Activated CD8-positive, alpha-beta T cell treated with anti-CD3 and anti-CD28 coated beads for 36 hours (primary cell): ENCODE results near the gene CLCA2. TPM values are rescaled to one million over a fixed set of nuclear protein-coding genes. Genes with fewer than 3 reads are reported as not detected.

Source experiments
- ATAC-seq: fragments of 200-7000 bp; cut with Tn5 transposase; one replicate; pipeline ENCODE4 v1.10.0; 2021; ENCODE audit warnings: mild to moderate bottlenecking, moderate library complexity
- CTCF ChIA-PET: fragments of 350-600 bp; sonication (Branson Sonifier 250); formaldehyde crosslinking; loops from one replicate; lab custom pipeline; 2021; ENCODE audit warnings: antibody characterized with exemption; lab: Charles Lee
- POLR2A ChIA-PET: fragments of 350-600 bp; sonication (Branson Sonifier 250); formaldehyde crosslinking; loops from one replicate; lab custom pipeline; 2021; ENCODE audit warnings: antibody characterized with exemption; lab: Charles Lee
- DNase-seq: peaks from one replicate; pipeline ENCODE4 v3.0.0-alpha.2; 2020
- H3K27ac Mint-ChIP-seq: one replicate; pipeline ENCODE4 v1.8.0; 2021; ENCODE audit warnings: mild to moderate bottlenecking, mixed read lengths
- H3K27me3 Mint-ChIP-seq: one replicate; pipeline ENCODE4 v1.8.0; 2021; ENCODE audit warnings: mixed read lengths
- H3K36me3 Mint-ChIP-seq: one replicate; pipeline ENCODE4 v1.8.0; 2021; ENCODE audit warnings: low read depth, mixed read lengths
- H3K4me1 Mint-ChIP-seq: one replicate; pipeline ENCODE4 v1.8.0; 2021; ENCODE audit warnings: low read depth, mixed read lengths
- H3K4me3 Mint-ChIP-seq: one replicate; pipeline ENCODE4 v1.8.0; 2021; ENCODE audit warnings: mild to moderate bottlenecking, moderate library complexity, mixed read lengths
- H3K9me3 Mint-ChIP-seq: one replicate; pipeline ENCODE4 v1.8.0; 2021; ENCODE audit warnings: mixed read lengths
- CTCF ChIP-seq: fragments of 200-600 bp; IDR thresholded peaks from one replicate; pipeline ENCODE4 v1.8.0; 2022; ENCODE audit warnings: antibody characterized with exemption, mild to moderate bottlenecking
- intact Hi-C: fragments of 100-400 bp; cut with micrococcal nuclease; formaldehyde crosslinking; loops from one replicate; pipeline ENCODE4 v1.10.0; 2022
- total RNA-seq, 2 experiments: library from RNA; stranded (reverse); gene quantifications; one replicate each; pipeline ENCODE4 v1.2.3, GENCODE V29; 2021

The CLCA2 gene
- total RNA-seq, 2 experiments from 2014 or later: not detected

- ATAC-seq (no peak), DNase-seq (no peak)
- Mint-ChIP-seq H3K27me3 (peaks cover 6% of the 10 kb centered on the region), H3K4me1 (no peaks in the 10 kb centered on the region), H3K36me3 (no peaks in the 10 kb centered on the region), H3K4me3 (no peak overlapping the region), H3K9me3 (no peaks in the 10 kb centered on the region), H3K27ac (no peak overlapping the region)
- no peak for TF ChIP-seq CTCF
- ChIA-PET CTCF (interaction anchor here (0.9 to 12.8 kb wide), 4 partner anchors 14 to 71 kb away, joined by 3 to 79 read pairs (median 10); partner anchors contain the start of gene ODF2L), POLR2A (no interaction called here)
- intact Hi-C loops: no loop called here
Observed at GRCh38 chr1:86429122-86429725, 5.3 kb downstream of the CLCA2 start.

- Mint-ChIP-seq H3K9me3 (no peaks in the 10 kb centered on the region), H3K4me3 (no peak overlapping the region), H3K36me3 (no peaks in the 10 kb centered on the region), H3K27me3 (peaks cover 6% of the 10 kb centered on the region), H3K27ac (no peak overlapping the region), H3K4me1 (no peaks in the 10 kb centered on the region)
- intact Hi-C loops: no loop called here
- TF ChIP-seq CTCF: no peak
- peak; percentile 8 for DNase-seq
- peak; percentile 77 for ATAC-seq
- POLR2A ChIA-PET: no interaction called here
- CTCF ChIA-PET: interaction anchor here (0.8 to 3.5 kb wide), 5 partner anchors 10 to 71 kb away, joined by 3 to 16 read pairs (median 3); partner anchors contain the start of gene ODF2L
Observed at GRCh38 chr1:86429835-86430234, 5.9 kb downstream of the CLCA2 start.

GRCh38 chr1:86430376-86430775, 6.4 kb downstream of the CLCA2 start:
- intact Hi-C loops: no loop called here
- POLR2A ChIA-PET: no interaction called here
- ATAC-seq: no peak
- Mint-ChIP-seq H3K27ac (no peak overlapping the region), H3K4me3 (no peak overlapping the region), H3K36me3 (no peaks in the 10 kb centered on the region), H3K4me1 (no peaks in the 10 kb centered on the region), H3K9me3 (no peaks in the 10 kb centered on the region), H3K27me3 (peaks cover 5% of the 10 kb centered on the region)
- no peak for TF ChIP-seq CTCF
- CTCF ChIA-PET: interaction anchor here (0.8 to 3.5 kb wide), 5 partner anchors 9 to 70 kb away, joined by 3 to 16 read pairs (median 3); partner anchors contain the start of gene ODF2L
- DNase-seq: no peak

GRCh38 chr1:86434059-86434458, 10.1 kb downstream of the CLCA2 start:
- H3K4me3 Mint-ChIP-seq: no peak overlapping the region
- H3K27ac Mint-ChIP-seq: no peak overlapping the region
- ATAC-seq (no peak), DNase-seq (no peak)
- H3K4me1 Mint-ChIP-seq: no peaks in the 10 kb centered on the region
- intact Hi-C loops: no loop called here
- H3K36me3 Mint-ChIP-seq: no peaks in the 10 kb centered on the region
- no peak for TF ChIP-seq CTCF
- H3K9me3 Mint-ChIP-seq: no peaks in the 10 kb centered on the region
- CTCF ChIA-PET: no interaction called here
- POLR2A ChIA-PET: no interaction called here
- H3K27me3 Mint-ChIP-seq: peaks cover 11% of the 10 kb centered on the region

GRCh38 chr1:86435327-86435726, 11.4 kb downstream of the CLCA2 start:
- DNase-seq (no peak), ATAC-seq (no peak)
- Mint-ChIP-seq H3K36me3 (no peaks in the 10 kb centered on the region), H3K4me1 (no peaks in the 10 kb centered on the region), H3K27me3 (peaks cover 11% of the 10 kb centered on the region), H3K9me3 (no peaks in the 10 kb centered on the region), H3K27ac (no peak overlapping the region), H3K4me3 (no peak overlapping the region)
- ChIA-PET POLR2A (no interaction called here), CTCF (interaction anchor here (0.9 to 2.1 kb wide), 2 partner anchors 11 to 64 kb away, joined by 3 to 12 read pairs; partner anchors contain the start of gene CLCA2)
- intact Hi-C loops: no loop called here
- no peak for TF ChIP-seq CTCF
